Kidney (tissue), 14 donors: ENCODE measurements around the gene SYNE1. TPM values are rescaled to one million over a fixed set of nuclear protein-coding genes. Genes with fewer than 3 reads are reported as not detected.

Experiments
- DNase-seq, 5 donors: peaks; one replicate each; pipeline ENCODE4 v3.0.0-alpha.2; 2013 to 2020
- FAIRE-seq: peaks from 2 replicates; lab custom pipeline; 2012; peaks lifted over from hg19 to GRCh38; lab: Jason Lieb, UNC
- H3K27ac ChIP-seq, 2 donors: one replicate each; pipeline ENCODE4 v1.7.0; 2013; ENCODE audit warnings: low read depth in 2 of 2, low read length in 2 of 2, inconsistent platforms in 1 of 2
- H3K27me3 ChIP-seq: one replicate; pipeline ENCODE4 v1.7.1; 2013; ENCODE audit warnings: low read length, inconsistent platforms; ENCODE audit not compliant: control insufficient read depth, insufficient read depth
- H3K36me3 ChIP-seq, 3 donors: one replicate each; pipeline versions ENCODE4 v1.7.0 to v1.7.1; 2013; ENCODE audit warnings: low read length in 3 of 3, control low read depth in 1 of 3, inconsistent platforms in 1 of 3; ENCODE audit not compliant: insufficient read depth in 3 of 3, control insufficient read depth in 2 of 3
- H3K4me1 ChIP-seq, 3 donors: one replicate each; pipeline versions ENCODE4 v1.7.0 to v1.7.1; 2013; ENCODE audit warnings: low read length in 3 of 3, inconsistent platforms in 1 of 3, low read depth in 1 of 3; ENCODE audit not compliant: control insufficient read depth in 2 of 3, insufficient read depth in 2 of 3
- H3K4me3 ChIP-seq, 3 donors: one replicate each; pipeline versions ENCODE4 v1.7.0 to v1.8.1; 2013; ENCODE audit warnings: low read length in 3 of 3, control low read depth in 1 of 3, inconsistent platforms in 1 of 3
- H3K9ac ChIP-seq, 3 donors: one replicate each; pipeline versions ENCODE4 v1.7.0 to v1.7.1; 2013; ENCODE audit warnings: low read length in 3 of 3, control low read depth in 1 of 3, inconsistent platforms in 1 of 3
- H3K9me3 ChIP-seq, 3 donors: one replicate each; pipeline versions ENCODE4 v1.7.0 to v1.7.1; 2013; ENCODE audit warnings: low read length in 3 of 3, control low read depth in 1 of 3, inconsistent platforms in 1 of 3; ENCODE audit not compliant: control insufficient read depth in 2 of 3, insufficient read depth in 1 of 3
- intact Hi-C: fragments of 100-400 bp; cut with DNase I; formaldehyde crosslinking; loops from one replicate; pipeline ENCODE4 v1.11.1; 2022
- polyA plus RNA-seq: library from polyadenylated mRNA; stranded (reverse); fragments of 350-450 nt; fragmentation: Illumina TruSeq; extraction: RNeasy Lipid Tissue Mini Kit (QIAGEN cat#74804); gene quantifications from one replicate; pipeline ENCODE4 v1.2.3, GENCODE V29; 2014; ENCODE audit warnings: low read depth, low replicate concordance; ENCODE audit not compliant: insufficient read depth
- total RNA-seq: library from RNA; stranded (reverse); fragmentation: NEBNext Ultra II Directional; extraction: Animal tissue kit (Norgen Biotek cat#: 25700); gene quantifications from one replicate; pipeline ENCODE4 v1.2.1, GENCODE V29; 2021
- TF ChIP-seq, protein P1 (sequence below): IDR thresholded peaks from 3 replicates; pipeline ENCODE4 v1.5.1; 2012; ENCODE audit warnings: mild to moderate bottlenecking, moderate library complexity, borderline replicate concordance; ENCODE audit not compliant: insufficient read depth; ENCODE audit errors: extremely low read depth
- donor health status: control.
- donor health status: control.
- donor health status: control.
- donor health status: control.
- donor health status: control.
- donor health status: DM: yes; HTN: yes; CAD: no.
- donor health status: Normal renal cell carcinoma (clear cell type).

The SYNE1 gene
- total and polyA plus RNA-seq, 2 donors from 2014 or later, result 47.8 to 216 TPM

DNA sequence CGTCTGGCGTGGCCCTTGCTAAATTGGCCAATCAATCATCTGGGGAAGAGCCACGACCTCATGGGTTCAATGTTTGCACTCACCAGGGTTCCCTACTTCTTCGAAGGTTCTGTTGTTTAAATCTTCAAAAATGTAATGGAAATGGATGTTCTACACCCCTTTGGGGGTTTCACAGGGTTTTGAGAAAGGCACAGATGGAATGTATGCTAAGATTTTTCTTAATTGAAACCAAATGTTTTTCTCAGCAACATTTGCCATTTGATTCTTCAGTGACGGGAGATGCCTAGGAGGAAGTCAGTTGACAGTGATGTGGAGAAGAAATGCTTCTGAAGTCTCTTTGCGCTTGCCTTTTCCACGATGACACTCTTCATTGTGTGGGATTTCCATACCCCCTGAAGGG, 517.3 kb downstream of the SYNE1 start:
- H3K9ac ChIP-seq, result no peak overlapping the region
- H3K9me3 ChIP-seq, result no peaks in the 10 kb centered on the region
- peaks cover 2 to 33% (median 21%) of the 10 kb centered on the region in 3 donors for H3K36me3 ChIP-seq
- intact Hi-C loops, result loop anchor here (10.0 kb wide), 2 partner anchors 355 to 425 kb away; no protein-coding TSS in a partner anchor
- DNase-seq, result no peak
- no peak overlapping the region for H3K4me3 ChIP-seq
- H3K4me1 ChIP-seq, result peaks cover 0 to 3% (median 0%) of the 10 kb centered on the region in 3 donors
- no peak overlapping the region for H3K27ac ChIP-seq
- TF ChIP-seq, protein P1, sequence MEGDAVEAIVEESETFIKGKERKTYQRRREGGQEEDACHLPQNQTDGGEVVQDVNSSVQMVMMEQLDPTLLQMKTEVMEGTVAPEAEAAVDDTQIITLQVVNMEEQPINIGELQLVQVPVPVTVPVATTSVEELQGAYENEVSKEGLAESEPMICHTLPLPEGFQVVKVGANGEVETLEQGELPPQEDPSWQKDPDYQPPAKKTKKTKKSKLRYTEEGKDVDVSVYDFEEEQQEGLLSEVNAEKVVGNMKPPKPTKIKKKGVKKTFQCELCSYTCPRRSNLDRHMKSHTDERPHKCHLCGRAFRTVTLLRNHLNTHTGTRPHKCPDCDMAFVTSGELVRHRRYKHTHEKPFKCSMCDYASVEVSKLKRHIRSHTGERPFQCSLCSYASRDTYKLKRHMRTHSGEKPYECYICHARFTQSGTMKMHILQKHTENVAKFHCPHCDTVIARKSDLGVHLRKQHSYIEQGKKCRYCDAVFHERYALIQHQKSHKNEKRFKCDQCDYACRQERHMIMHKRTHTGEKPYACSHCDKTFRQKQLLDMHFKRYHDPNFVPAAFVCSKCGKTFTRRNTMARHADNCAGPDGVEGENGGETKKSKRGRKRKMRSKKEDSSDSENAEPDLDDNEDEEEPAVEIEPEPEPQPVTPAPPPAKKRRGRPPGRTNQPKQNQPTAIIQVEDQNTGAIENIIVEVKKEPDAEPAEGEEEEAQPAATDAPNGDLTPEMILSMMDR, result no peak
- no peaks in the 10 kb centered on the region for H3K27me3 ChIP-seq
- no peak for FAIRE-seq

GRCh38 chr6:152118678-152119077, 518.5 kb downstream of the SYNE1 start:
- DNase-seq (no peak), FAIRE-seq (no peak)
- intact Hi-C loops, result no loop called here
- Histone ChIP-seq H3K27ac (no peak overlapping the region), H3K4me1 (peaks cover 0 to 3% (median 0%) of the 10 kb centered on the region in 3 donors), H3K27me3 (no peaks in the 10 kb centered on the region), H3K36me3 (peaks cover 0 to 33% (median 21%) of the 10 kb centered on the region in 3 donors), H3K9me3 (no peaks in the 10 kb centered on the region), H3K4me3 (no peak overlapping the region), H3K9ac (no peak overlapping the region)
- TF ChIP-seq, protein P1, result no peak

- H3K4me1 ChIP-seq, result peaks cover 0 to 3% (median 0%) of the 10 kb centered on the region in 3 donors
- H3K9me3 ChIP-seq, result no peaks in the 10 kb centered on the region
- H3K36me3 ChIP-seq, result peaks cover 0 to 33% (median 21%) of the 10 kb centered on the region in 3 donors
- no peak overlapping the region for H3K4me3 ChIP-seq
- TF ChIP-seq, protein P1, result no peak
- H3K27me3 ChIP-seq, result no peaks in the 10 kb centered on the region
- no peak overlapping the region for H3K27ac ChIP-seq
- H3K9ac ChIP-seq, result no peak overlapping the region
- FAIRE-seq, result no peak
- intact Hi-C loops, result no loop called here
- DNase-seq, result no peak
These were observed 518.9 kb downstream of the SYNE1 start for GRCh38 chr6:152118224-152118623.
